HFF-Myc (cell line): ENCODE measurements around the gene CDH12.

ENCODE experiments used
- DNase-seq: peaks from one replicate; pipeline ENCODE4 v3.0.0-alpha.2; 2011; ENCODE audit warnings: low read depth; ENCODE audit errors: extremely low read depth
- H3K4me3 ChIP-seq: replicated peaks from 2 replicates; pipeline ENCODE4 v1.5.1; 2011; ENCODE audit warnings: low read depth, mild to moderate bottlenecking, control low read depth, low read length
- TF ChIP-seq, protein P1 (sequence below): IDR thresholded peaks from 2 replicates; pipeline ENCODE4 v1.5.1; 2012; ENCODE audit warnings: mild to moderate bottlenecking, low read depth, low read length, control low read depth; ENCODE audit errors: missing control alignments

CDH12 gene

DNA sequence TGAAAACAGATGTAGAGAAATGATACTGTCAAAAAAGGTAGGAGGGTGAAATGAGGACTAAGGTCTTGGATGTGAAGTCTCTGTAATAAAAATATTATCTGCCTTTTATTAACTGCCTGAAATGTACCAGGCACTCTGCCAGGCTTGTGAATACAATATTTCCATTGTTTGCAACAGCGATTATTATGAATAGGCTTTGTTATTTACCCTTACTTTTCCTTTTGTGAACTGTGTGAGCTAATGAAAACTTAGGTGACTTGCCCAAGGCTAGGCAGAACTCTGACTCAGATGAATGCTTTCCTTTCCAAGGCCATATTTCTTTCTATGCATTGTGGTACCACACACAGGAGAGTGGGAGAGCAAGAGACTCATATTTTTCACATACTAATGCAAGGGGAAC, 204.1 kb downstream of the CDH12 start:
- no peak for DNase-seq
- TF ChIP-seq, protein P1, sequence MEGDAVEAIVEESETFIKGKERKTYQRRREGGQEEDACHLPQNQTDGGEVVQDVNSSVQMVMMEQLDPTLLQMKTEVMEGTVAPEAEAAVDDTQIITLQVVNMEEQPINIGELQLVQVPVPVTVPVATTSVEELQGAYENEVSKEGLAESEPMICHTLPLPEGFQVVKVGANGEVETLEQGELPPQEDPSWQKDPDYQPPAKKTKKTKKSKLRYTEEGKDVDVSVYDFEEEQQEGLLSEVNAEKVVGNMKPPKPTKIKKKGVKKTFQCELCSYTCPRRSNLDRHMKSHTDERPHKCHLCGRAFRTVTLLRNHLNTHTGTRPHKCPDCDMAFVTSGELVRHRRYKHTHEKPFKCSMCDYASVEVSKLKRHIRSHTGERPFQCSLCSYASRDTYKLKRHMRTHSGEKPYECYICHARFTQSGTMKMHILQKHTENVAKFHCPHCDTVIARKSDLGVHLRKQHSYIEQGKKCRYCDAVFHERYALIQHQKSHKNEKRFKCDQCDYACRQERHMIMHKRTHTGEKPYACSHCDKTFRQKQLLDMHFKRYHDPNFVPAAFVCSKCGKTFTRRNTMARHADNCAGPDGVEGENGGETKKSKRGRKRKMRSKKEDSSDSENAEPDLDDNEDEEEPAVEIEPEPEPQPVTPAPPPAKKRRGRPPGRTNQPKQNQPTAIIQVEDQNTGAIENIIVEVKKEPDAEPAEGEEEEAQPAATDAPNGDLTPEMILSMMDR, result no peak
- H3K4me3 ChIP-seq, result no peak overlapping the region

DNA sequence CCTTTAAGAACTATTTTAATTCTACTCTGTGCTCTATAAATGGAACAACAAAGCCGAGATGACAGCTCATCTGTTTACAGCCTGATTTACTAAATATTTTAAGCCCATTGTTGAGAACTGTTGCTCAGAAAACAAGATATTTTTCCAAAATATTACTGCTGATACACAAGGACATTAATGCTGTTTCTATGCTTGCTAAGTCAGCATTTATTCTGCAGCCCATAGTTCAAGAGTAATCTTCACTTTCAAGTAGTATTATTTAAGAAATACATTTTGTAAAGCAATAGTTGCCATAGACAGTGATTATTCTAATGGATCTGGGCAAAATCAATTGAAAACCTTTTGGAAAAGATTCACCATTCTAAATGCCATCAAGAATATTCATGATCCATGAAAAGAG, 208.3 kb downstream of the CDH12 start:
- H3K4me3 ChIP-seq, result no peak overlapping the region
- no peak for DNase-seq
- TF ChIP-seq, protein P1, result no peak

DNA sequence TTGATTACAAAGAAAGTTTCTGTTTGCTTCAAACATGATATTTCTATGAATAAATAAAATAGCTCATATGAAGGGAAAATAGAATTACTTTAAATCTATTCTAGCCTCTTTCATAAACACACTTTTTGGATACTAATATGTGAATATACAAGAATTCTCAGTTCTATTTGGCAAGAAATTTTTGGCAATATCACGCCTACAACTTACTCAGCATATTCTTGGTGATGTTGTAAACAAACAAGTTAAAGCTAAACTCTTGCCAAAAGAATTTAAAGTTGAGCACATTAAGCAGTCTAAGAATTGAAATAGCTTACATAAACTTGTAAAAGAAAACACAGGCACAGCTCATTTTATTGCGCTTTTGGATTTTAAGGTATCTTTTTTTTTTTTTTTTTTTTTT, 209.8 kb downstream of the CDH12 start:
- H3K4me3 ChIP-seq, result no peak overlapping the region
- TF ChIP-seq, protein P1, result no peak
- no peak for DNase-seq

DNA sequence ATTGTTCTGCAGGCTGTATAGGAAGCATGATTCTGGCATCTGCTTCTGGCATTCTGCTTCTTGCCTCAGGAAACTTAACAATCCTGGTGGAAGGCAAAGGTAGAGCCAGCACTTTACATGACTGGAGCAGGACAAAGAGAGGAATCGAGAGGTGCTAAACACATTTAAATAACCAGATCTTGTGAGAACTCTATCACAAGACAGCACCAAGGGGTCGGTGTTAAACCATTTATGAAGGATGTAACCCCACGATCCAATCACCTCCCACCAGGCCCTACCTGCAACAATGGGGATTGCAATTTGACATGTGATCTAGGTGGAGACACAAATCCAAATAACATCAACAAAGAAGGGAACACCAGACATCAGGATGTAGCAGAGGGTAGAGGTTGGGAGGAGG, 221.5 kb downstream of the CDH12 start:
- TF ChIP-seq, protein P1, result no peak
- no peak overlapping the region for H3K4me3 ChIP-seq
- no peak for DNase-seq

DNA sequence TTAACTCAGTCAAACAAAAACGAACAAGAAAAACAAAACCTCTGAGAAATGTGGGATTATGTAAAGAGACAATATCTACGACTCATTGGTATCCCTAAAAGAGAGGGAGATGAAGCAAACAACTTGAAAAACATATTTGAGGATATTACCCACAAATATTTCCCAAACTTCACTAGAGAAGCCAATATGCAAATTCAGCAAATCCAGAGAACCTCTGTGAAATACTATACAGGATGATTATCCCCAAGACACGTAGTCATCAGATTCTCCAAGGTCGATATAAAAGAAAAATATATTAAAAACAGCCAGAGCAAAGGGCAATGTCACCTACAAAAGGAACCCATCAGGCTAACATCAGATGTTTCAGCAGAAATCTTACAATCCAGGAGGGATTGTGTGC, 226.1 kb downstream of the CDH12 start:
- TF ChIP-seq, protein P1, result no peak
- H3K4me3 ChIP-seq, result no peak overlapping the region
- DNase-seq, result no peak

DNA sequence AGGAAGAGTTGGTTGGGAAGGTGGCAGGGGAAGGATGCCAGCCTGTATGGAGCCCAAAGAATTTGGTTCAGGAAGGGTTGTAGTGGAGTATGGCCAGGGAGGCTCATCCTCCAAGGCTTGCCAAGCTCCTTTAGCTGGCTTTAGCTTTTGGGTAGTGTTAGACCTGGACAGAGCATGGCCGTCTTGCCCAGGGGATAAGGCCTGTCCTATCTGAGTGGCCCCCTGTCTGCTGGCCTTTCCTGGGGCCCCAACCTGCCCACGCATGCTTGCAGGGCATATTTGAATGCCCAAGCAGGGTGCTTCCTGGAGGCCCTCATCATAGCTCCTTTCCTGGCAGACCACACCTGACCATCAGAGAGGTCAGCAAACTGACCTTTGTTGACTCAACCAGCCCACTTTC, 227.7 kb downstream of the CDH12 start:
- DNase-seq, result no peak
- TF ChIP-seq, protein P1, result no peak
- H3K4me3 ChIP-seq, result no peak overlapping the region

DNA sequence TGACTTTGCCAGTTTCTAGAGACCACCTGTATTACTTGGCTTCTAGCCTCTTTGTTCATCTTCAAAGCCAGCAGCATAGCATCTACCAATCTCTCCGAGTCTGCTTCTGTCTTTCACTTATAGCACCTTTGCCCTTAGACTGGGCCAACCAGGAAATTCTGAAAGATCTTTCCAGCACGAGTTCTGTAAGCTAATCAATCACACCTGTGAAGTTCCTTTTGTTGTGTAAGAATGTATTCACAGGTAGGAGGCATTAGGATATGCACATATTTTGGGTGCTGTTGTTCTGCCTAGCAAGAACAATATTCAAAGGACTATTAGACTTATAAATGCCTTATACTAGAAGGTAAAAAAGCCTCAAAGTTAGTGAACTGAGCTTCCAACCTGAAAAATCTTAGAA, 232.1 kb downstream of the CDH12 start:
- DNase-seq, result no peak
- no peak overlapping the region for H3K4me3 ChIP-seq

More for the DNA sequence above, 232.1 kb downstream of the CDH12 start:
- TF ChIP-seq, protein P1, result no peak
